Panc1 (cell line): ENCODE results near the gene ZNF629. TPM values are rescaled to one million over a fixed set of nuclear protein-coding genes. Genes with fewer than 3 reads are reported as not detected.

ENCODE experiments used
- ATAC-seq: fragments of 200-7000 bp; cut with Tn5 transposase; 2 replicates; pipeline ENCODE4 v1.9.1; 2020; ENCODE audit warnings: mild to moderate bottlenecking, moderate library complexity
- BruUV-seq: library from RNA; stranded (reverse); fragments of 400-500 nt; replicated peaks from 2 replicates; lab custom pipeline; 2021; lab: Mats Ljungman, UMichigan
- CTCF ChIA-PET: fragments of 300-600 bp; sonication (Branson Sonifier 250); formaldehyde crosslinking; loops from one replicate; lab custom pipeline; 2022; ENCODE audit warnings: antibody characterized with exemption; lab: Charles Lee
- POLR2A ChIA-PET: fragments of 300-600 bp; sonication (Branson Sonifier 250); formaldehyde crosslinking; loops from one replicate; lab custom pipeline; 2022; ENCODE audit warnings: antibody characterized with exemption; lab: Charles Lee
- DNase-seq: peaks from one replicate; pipeline ENCODE4 v3.0.0-alpha.2; 2010; ENCODE audit warnings: low read depth, low spot score
- H3K27ac ChIP-seq: 2 replicates; pipeline ENCODE4 v1.5.1; 2011; ENCODE audit warnings: mild to moderate bottlenecking, low read length, inconsistent platforms
- H3K27me3 ChIP-seq: fragments of 200-500 bp; sonication (Bioruptor generic); 2 replicates; pipeline ENCODE4 v1.6.0; 2014; ENCODE audit warnings: low read length, inconsistent platforms; ENCODE audit not compliant: control insufficient read depth, insufficient read depth
- H3K36me3 ChIP-seq: fragments of 200-500 bp; sonication (Bioruptor generic); 2 replicates; pipeline ENCODE4 v1.5.1; 2014; ENCODE audit warnings: inconsistent platforms, mild to moderate bottlenecking, low read length, moderate library complexity; ENCODE audit not compliant: control insufficient read depth, insufficient read depth
- H3K4me1 ChIP-seq: 2 replicates; pipeline ENCODE4 v1.5.1; 2011; ENCODE audit warnings: inconsistent platforms, mild to moderate bottlenecking, low read length, moderate library complexity; ENCODE audit not compliant: control insufficient read depth, insufficient read depth
- H3K4me3 ChIP-seq, 2 experiments: 2 replicates each; pipeline ENCODE4 v1.5.1; 2011 to 2012; ENCODE audit warnings: low read depth in 2 of 2, low read length in 2 of 2, mild to moderate bottlenecking in 2 of 2, inconsistent platforms in 1 of 2, moderate library complexity in 1 of 2
- H3K9me3 ChIP-seq: fragments of 200-500 bp; sonication (Bioruptor generic); 2 replicates; pipeline ENCODE4 v1.5.1; 2014; ENCODE audit warnings: low read depth, mild to moderate bottlenecking, inconsistent platforms, low read length, moderate library complexity; ENCODE audit not compliant: control insufficient read depth, insufficient read depth
- CTCF ChIP-seq: fragments of 450-650 bp; IDR thresholded peaks from 2 replicates; pipeline ENCODE4 v1.5.1; 2017; ENCODE audit warnings: mild to moderate bottlenecking
- POLR2AphosphoS5 ChIP-seq: IDR thresholded peaks from 2 replicates; pipeline ENCODE4 v1.6.1; 2012; ENCODE audit warnings: mild to moderate bottlenecking, low read depth, low read length, moderate library complexity
- REST ChIP-seq, 2 experiments: IDR thresholded peaks; 2 replicates each; pipeline ENCODE4 v1.6.1; 2011 to 2012; ENCODE audit warnings: low read depth in 2 of 2, control low read depth in 1 of 2, low read length in 1 of 2, mild to moderate bottlenecking in 1 of 2, moderate library complexity in 1 of 2; ENCODE audit not compliant: insufficient read depth in 1 of 2
- SIN3A ChIP-seq: IDR thresholded peaks from 2 replicates; pipeline ENCODE4 v1.6.1; 2012; ENCODE audit warnings: low read depth, mild to moderate bottlenecking, low read length, moderate library complexity, borderline replicate concordance; ENCODE audit not compliant: insufficient read depth
- TCF7L2 ChIP-seq: IDR thresholded peaks from 2 replicates; pipeline ENCODE4 v1.6.1; 2011; ENCODE audit warnings: mild to moderate bottlenecking, low read depth, low read length, inconsistent platforms
- in situ Hi-C: cut with HindIII; loops from 2 replicates; pipeline ENCODE4 v1.10.0; 2016; ENCODE audit warnings: low sequenced_read_pairs, low pct_unique_long_range_greater_than_20kb
- intact Hi-C: fragments of 100-400 bp; cut with micrococcal nuclease; formaldehyde crosslinking; loops from one replicate; pipeline ENCODE4 v1.10.0; 2022; ENCODE audit not compliant: unreplicated experiment
- total RNA-seq: library from RNA; stranded (reverse); gene quantifications from one replicate; pipeline ENCODE4 v1.2.1, GENCODE V29; 2021; ENCODE audit not compliant: unreplicated experiment

ZNF629 gene
- total RNA-seq, 1 experiment from 2014 or later: 19.2 TPM

GRCh38 chr16:30786115-30786935 lies 680 bp downstream of the ZNF629 start:
- no peaks in the 10 kb centered on the region for H3K27me3 ChIP-seq
- no peak for DNase-seq
- no TSS peak for BruUV-seq
- ATAC-seq: peak; percentile 89
- in situ Hi-C loops: no loop called here
- H3K36me3 ChIP-seq: peaks cover 8% of the 10 kb centered on the region; the same call in 1 of the 2 replicates
- H3K4me3 ChIP-seq: peak overlapping the region; percentile 86 to 87
- TF ChIP-seq REST (IDR thresholded peaks at IDR 0.05; ENCODE audit: insufficient read depth in 1 of 2, low read depth in 2 of 2, low read length in 1 of 2) (no peak), SIN3A (peak; percentile 55; the same call in 1 of the 2 replicates), CTCF (no peak)
- peaks cover 20% of the 10 kb centered on the region for H3K4me1 ChIP-seq
- CTCF ChIA-PET: interaction anchor here (0.7 kb wide), 1 partner anchor 106 kb away, joined by 3 read pairs; no protein-coding TSS in a partner anchor
- H3K27ac ChIP-seq: peak overlapping the region; percentile 91
- no peaks in the 10 kb centered on the region for H3K9me3 ChIP-seq
- intact Hi-C loops: no loop called here
- POLR2A ChIA-PET: interaction anchor here (1.0 kb wide), 1 partner anchor 19 kb away, joined by 3 read pairs; no protein-coding TSS in a partner anchor

- ATAC-seq (no peak), DNase-seq (no peak)
- Histone ChIP-seq H3K27me3 (no peaks in the 10 kb centered on the region), H3K9me3 (no peaks in the 10 kb centered on the region), H3K27ac (peak overlapping the region; percentile 66), H3K36me3 (peaks cover 8% of the 10 kb centered on the region; the same call in 1 of the 2 replicates), H3K4me3 (peak overlapping the region; percentile 86 to 87), H3K4me1 (peaks cover 20% of the 10 kb centered on the region)
- ChIA-PET POLR2A (no interaction called here), CTCF (no interaction called here)
- in situ Hi-C loops: no loop called here
- BruUV-seq: TSS peak; percentile 61
- no peak for TF ChIP-seq REST (IDR thresholded peaks at IDR 0.05; ENCODE audit: insufficient read depth in 1 of 2, low read depth in 2 of 2, low read length in 1 of 2)
- TF ChIP-seq CTCF: no peak
- TF ChIP-seq TCF7L2: no peak
- no peak for TF ChIP-seq SIN3A
- TF ChIP-seq POLR2AphosphoS5: no peak
- intact Hi-C loops: no loop called here
Measured at GRCh38 chr16:30785126-30786106, 1.6 kb downstream of the ZNF629 start.
